Trophoblast cell (in vitro differentiated cells and primary cell): ENCODE results near the gene MTA3.

Experiments
- DNase-seq, 2 donors: peaks; one replicate each; pipeline ENCODE4 v3.0.0-alpha.2; 2016
- H2AFZ ChIP-seq: 2 replicates; pipeline ENCODE4 v1.6.1; 2013; ENCODE audit warnings: low read length, moderate library complexity, mild to moderate bottlenecking; ENCODE audit not compliant: insufficient read depth, poor library complexity
- H2AK5ac ChIP-seq: 2 replicates; pipeline ENCODE4 v1.6.1; 2013; ENCODE audit warnings: mild to moderate bottlenecking, low read length
- H2BK120ac ChIP-seq: 2 replicates; pipeline ENCODE4 v1.6.1; 2013; ENCODE audit warnings: low read length, mild to moderate bottlenecking, moderate library complexity; ENCODE audit not compliant: insufficient read depth, poor library complexity
- H2BK12ac ChIP-seq: 2 replicates; pipeline ENCODE4 v1.6.1; 2013; ENCODE audit warnings: mild to moderate bottlenecking, low read length, moderate library complexity
- H2BK5ac ChIP-seq: 2 replicates; pipeline ENCODE4 v1.6.1; 2013; ENCODE audit warnings: low read length, low read depth, moderate library complexity, mild to moderate bottlenecking; ENCODE audit not compliant: poor library complexity
- H3K14ac ChIP-seq: 2 replicates; pipeline ENCODE4 v1.6.1; 2013; ENCODE audit warnings: mild to moderate bottlenecking, low read length
- H3K18ac ChIP-seq: 2 replicates; pipeline ENCODE4 v1.6.1; 2013; ENCODE audit warnings: mild to moderate bottlenecking, low read length
- H3K23ac ChIP-seq: 2 replicates; pipeline ENCODE4 v1.6.1; 2013; ENCODE audit warnings: low read length
- H3K27ac ChIP-seq: 2 replicates; pipeline ENCODE4 v1.5.1; 2013; ENCODE audit warnings: low read depth, mild to moderate bottlenecking, inconsistent platforms, low read length, moderate library complexity
- H3K27me3 ChIP-seq: 2 replicates; pipeline ENCODE4 v1.6.1; 2013; ENCODE audit warnings: inconsistent platforms, mild to moderate bottlenecking, low read length, moderate library complexity; ENCODE audit not compliant: insufficient read depth
- H3K36me3 ChIP-seq, 2 experiments: 1 replicate in 1 of 2; 2 replicates in 1 of 2; pipeline ENCODE4 v1.6.1; 2013; ENCODE audit warnings: low read length in 2 of 2, mild to moderate bottlenecking in 2 of 2, moderate library complexity in 1 of 2; ENCODE audit not compliant: insufficient read depth in 2 of 2, control insufficient read depth in 1 of 2
- H3K4ac ChIP-seq: 2 replicates; pipeline ENCODE4 v1.6.1; 2013; ENCODE audit warnings: low read depth, mild to moderate bottlenecking, low read length, moderate library complexity
- H3K4me1 ChIP-seq, 2 experiments: 1 replicate in 1 of 2; 2 replicates in 1 of 2; pipeline ENCODE4 v1.6.1; 2013; ENCODE audit warnings: low read length in 2 of 2, mild to moderate bottlenecking in 2 of 2, moderate library complexity in 1 of 2; ENCODE audit not compliant: insufficient read depth in 2 of 2, control insufficient read depth in 1 of 2
- H3K4me2 ChIP-seq: 2 replicates; pipeline ENCODE4 v1.6.1; 2013; ENCODE audit warnings: inconsistent platforms, mild to moderate bottlenecking, low read length, moderate library complexity
- H3K4me3 ChIP-seq: 2 replicates; pipeline ENCODE4 v1.5.1; 2013; ENCODE audit warnings: mild to moderate bottlenecking, low read depth, low read length, inconsistent platforms
- H3K79me1 ChIP-seq: one replicate; pipeline ENCODE4 v1.6.1; 2013; ENCODE audit warnings: low read length
- H3K79me2 ChIP-seq: 2 replicates; pipeline ENCODE4 v1.6.1; 2013; ENCODE audit warnings: low read length, mild to moderate bottlenecking; ENCODE audit not compliant: control insufficient read depth, insufficient read depth, poor library complexity
- H3K9ac ChIP-seq: 2 replicates; pipeline ENCODE4 v1.6.1; 2013; ENCODE audit warnings: mild to moderate bottlenecking, low read length
- H3K9me3 ChIP-seq: 2 replicates; pipeline ENCODE4 v1.6.1; 2013; ENCODE audit warnings: low read depth, mild to moderate bottlenecking, control low read depth, inconsistent platforms, low read length; ENCODE audit not compliant: insufficient read depth
- H4K12ac ChIP-seq: 2 replicates; pipeline ENCODE4 v1.6.1; 2013; ENCODE audit warnings: low read depth, mild to moderate bottlenecking, low read length, moderate library complexity
- H4K8ac ChIP-seq: 2 replicates; pipeline ENCODE4 v1.6.1; 2013; ENCODE audit warnings: low read depth, mild to moderate bottlenecking, low read length, moderate library complexity
- H4K91ac ChIP-seq: one replicate; pipeline ENCODE4 v1.6.1; 2013; ENCODE audit warnings: low read depth, mild to moderate bottlenecking, low read length, moderate library complexity
- WGBS: extraction: QIAGEN DNeasy Blood & Tissue Kit; methylation state at CpG from one replicate; pipeline ENCODE4 v1.1.7; 2013; ENCODE audit warnings: missing lambda C conversion rate; ENCODE audit not compliant: insufficient read length, insufficient coverage; ENCODE audit errors: extremely low coverage; 5-methylcytosine and 5-hydroxymethylcytosine counted together

Gene MTA3

DNA sequence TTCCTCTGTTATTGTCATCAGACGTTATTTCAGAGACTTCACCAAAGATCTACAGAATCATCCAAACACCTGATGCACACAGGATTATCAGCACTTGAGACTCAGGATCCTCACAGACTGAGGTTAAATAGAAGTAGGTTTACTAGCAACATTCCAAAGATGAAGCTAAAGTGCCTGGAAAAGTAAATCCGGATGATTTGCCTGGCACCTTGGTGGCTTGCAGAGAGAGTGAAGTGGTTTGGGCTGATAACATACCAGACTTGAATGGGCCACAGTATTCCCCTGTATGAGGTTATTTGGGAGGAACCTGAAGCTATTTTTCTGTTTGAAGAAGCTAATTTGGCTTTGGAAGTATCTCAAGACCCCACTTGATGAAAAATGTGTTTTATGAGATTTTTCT, 144.5 kb downstream of the MTA3 start:
- peaks cover 0 to 1% of the 10 kb centered on the region in 2 experiments for H3K4me1 ChIP-seq
- H3K4ac ChIP-seq, result no peak overlapping the region
- no peak overlapping the region for H3K27ac ChIP-seq
- no peak overlapping the region for H2BK120ac ChIP-seq
- no peak overlapping the region for H2AK5ac ChIP-seq
- no peaks in the 10 kb centered on the region for H3K9me3 ChIP-seq
- no peak overlapping the region for H3K18ac ChIP-seq
- no peak for DNase-seq
- no peaks in the 10 kb centered on the region for H3K79me2 ChIP-seq
- H3K23ac ChIP-seq, result no peak overlapping the region
- peaks cover 5% of the 10 kb centered on the region in 2 experiments for H3K36me3 ChIP-seq
- no peak overlapping the region for H4K91ac ChIP-seq
- no peak overlapping the region for H3K4me3 ChIP-seq
- no CpG with 5 or more reads among the region's 2 CpGs for WGBS
- H3K9ac ChIP-seq, result no peak overlapping the region
- no peak overlapping the region for H4K12ac ChIP-seq
- H3K79me1 ChIP-seq, result no peaks in the 10 kb centered on the region
- H2AFZ ChIP-seq, result no peak overlapping the region
- H4K8ac ChIP-seq, result no peak overlapping the region
- H2BK5ac ChIP-seq, result no peak overlapping the region
- H2BK12ac ChIP-seq, result no peak overlapping the region
- H3K4me2 ChIP-seq, result no peak overlapping the region
- H3K27me3 ChIP-seq, result no peaks in the 10 kb centered on the region
- no peak overlapping the region for H3K14ac ChIP-seq

DNA sequence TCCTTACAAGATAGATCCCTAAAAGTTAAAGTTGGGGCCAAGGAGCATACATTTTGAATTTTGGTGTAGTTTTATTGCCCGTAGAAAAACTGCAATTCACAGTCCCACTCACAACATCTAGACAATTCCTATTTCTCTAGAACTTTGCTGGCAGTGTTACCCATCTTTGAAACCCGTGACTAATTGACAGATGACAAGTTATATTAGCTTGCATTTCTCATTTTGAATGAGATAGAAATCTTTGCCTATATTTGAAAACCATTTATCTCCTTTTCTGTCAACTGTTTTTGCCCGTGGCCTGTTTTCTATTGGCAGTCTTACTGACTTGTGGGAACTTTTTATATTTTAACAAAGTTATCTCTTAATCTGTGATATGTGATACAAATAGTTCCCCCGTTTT, 145.5 kb downstream of the MTA3 start:
- no peak overlapping the region for H2AK5ac ChIP-seq
- no peak overlapping the region for H3K4ac ChIP-seq
- peaks cover 0 to 1% of the 10 kb centered on the region in 2 experiments for H3K4me1 ChIP-seq
- H3K27ac ChIP-seq, result no peak overlapping the region
- DNase-seq, result no peak
- peaks cover 2% of the 10 kb centered on the region in 2 experiments for H3K36me3 ChIP-seq
- no peaks in the 10 kb centered on the region for H3K79me2 ChIP-seq
- H2BK5ac ChIP-seq, result no peak overlapping the region
- no CpG with 5 or more reads among the region's 4 CpGs for WGBS
- H3K23ac ChIP-seq, result no peak overlapping the region
- no peak overlapping the region for H3K4me3 ChIP-seq
- H3K27me3 ChIP-seq, result no peaks in the 10 kb centered on the region
- H2BK12ac ChIP-seq, result no peak overlapping the region
- no peak overlapping the region for H2BK120ac ChIP-seq
- H4K8ac ChIP-seq, result no peak overlapping the region
- H4K91ac ChIP-seq, result no peak overlapping the region
- H3K9me3 ChIP-seq, result no peaks in the 10 kb centered on the region
- H3K18ac ChIP-seq, result no peak overlapping the region
- H3K4me2 ChIP-seq, result no peak overlapping the region
- H2AFZ ChIP-seq, result no peak overlapping the region
- no peak overlapping the region for H3K14ac ChIP-seq
- no peak overlapping the region for H4K12ac ChIP-seq
- no peak overlapping the region for H3K9ac ChIP-seq
- H3K79me1 ChIP-seq, result no peaks in the 10 kb centered on the region

DNA sequence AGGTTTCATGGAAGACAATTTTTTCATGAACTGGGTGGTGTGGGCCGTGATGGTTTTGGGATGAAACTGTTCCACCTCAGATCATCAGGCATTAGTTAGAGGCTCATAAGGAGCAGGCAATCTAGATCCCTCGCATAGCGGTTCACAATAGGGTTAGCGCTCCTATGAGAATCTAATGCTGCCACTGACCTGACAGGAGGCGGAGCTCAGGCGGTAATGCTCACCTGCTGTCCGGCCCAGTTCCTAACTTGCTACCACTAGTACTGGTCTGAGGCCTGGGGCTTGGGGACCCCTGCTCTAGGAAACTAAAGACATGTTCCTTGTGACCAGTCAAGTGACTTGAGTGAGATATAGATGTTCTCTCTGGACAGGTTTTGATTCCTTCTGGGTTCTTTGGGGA, 146.3 kb downstream of the MTA3 start:
- Histone ChIP-seq H2BK12ac (no peak overlapping the region), H3K4me3 (no peak overlapping the region), H3K23ac (no peak overlapping the region), H2AK5ac (no peak overlapping the region), H3K9ac (no peak overlapping the region), H3K9me3 (no peaks in the 10 kb centered on the region), H3K79me1 (no peaks in the 10 kb centered on the region), H3K4ac (no peak overlapping the region), H2BK120ac (no peak overlapping the region), H3K36me3 (peaks cover 0 to 2% of the 10 kb centered on the region in 2 experiments), H2BK5ac (no peak overlapping the region), H3K4me2 (no peak overlapping the region), H3K27ac (no peak overlapping the region), H4K8ac (no peak overlapping the region), H3K79me2 (no peaks in the 10 kb centered on the region), H3K4me1 (peaks cover 0 to 1% of the 10 kb centered on the region in 2 experiments), H2AFZ (no peak overlapping the region), H3K14ac (no peak overlapping the region), H4K12ac (no peak overlapping the region), H4K91ac (no peak overlapping the region), H3K18ac (no peak overlapping the region), H3K27me3 (no peaks in the 10 kb centered on the region)
- no peak for DNase-seq
- WGBS, result no CpG with 5 or more reads among the region's 7 CpGs

DNA sequence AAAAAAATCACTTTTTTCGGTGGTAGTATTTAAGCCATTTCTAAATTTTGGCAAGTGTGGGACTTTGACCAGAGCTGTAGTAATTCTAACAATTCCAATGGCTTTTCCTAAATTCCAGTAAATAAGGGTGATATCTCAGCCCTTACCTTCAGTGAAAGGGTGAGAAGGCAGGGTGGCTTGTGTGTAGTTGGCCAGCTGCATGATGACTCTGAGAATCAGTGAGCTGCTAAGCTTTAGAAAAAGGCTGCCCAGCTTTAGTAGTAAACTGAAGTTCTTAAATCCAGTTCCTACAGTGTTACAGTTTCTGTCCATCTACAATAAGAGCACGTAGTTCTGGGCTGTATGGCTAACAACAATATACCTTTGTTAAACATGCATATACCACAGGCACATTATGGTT, 153.5 kb downstream of the MTA3 start:
- no peaks in the 10 kb centered on the region for H3K79me1 ChIP-seq
- no CpG with 5 or more reads among the region's 2 CpGs for WGBS
- H3K4me3 ChIP-seq, result no peak overlapping the region
- H3K4ac ChIP-seq, result no peak overlapping the region
- H3K18ac ChIP-seq, result no peak overlapping the region
- no peak overlapping the region for H4K8ac ChIP-seq
- H3K36me3 ChIP-seq, result no peaks in the 10 kb centered on the region
- H2BK120ac ChIP-seq, result no peak overlapping the region
- no peak overlapping the region for H2BK12ac ChIP-seq
- H4K91ac ChIP-seq, result no peak overlapping the region
- H4K12ac ChIP-seq, result no peak overlapping the region
- H3K4me2 ChIP-seq, result no peak overlapping the region
- H3K27me3 ChIP-seq, result no peaks in the 10 kb centered on the region
- no peak overlapping the region for H2BK5ac ChIP-seq
- H2AK5ac ChIP-seq, result no peak overlapping the region
- H3K27ac ChIP-seq, result no peak overlapping the region
- H2AFZ ChIP-seq, result no peak overlapping the region
- H3K9me3 ChIP-seq, result no peaks in the 10 kb centered on the region
- H3K9ac ChIP-seq, result no peak overlapping the region
- DNase-seq, result no peak
- no peaks in the 10 kb centered on the region for H3K79me2 ChIP-seq
- H3K14ac ChIP-seq, result no peak overlapping the region
- peaks cover 2 to 9% of the 10 kb centered on the region in 2 experiments for H3K4me1 ChIP-seq
- H3K23ac ChIP-seq, result no peak overlapping the region
